Stimulated activated CD4-positive, alpha-beta T cell treated with anti-CD3 and anti-CD28 coated beads, Interleukin-15, amount 100 ng/mL, for 1 hour (primary cell): ENCODE measurements around the gene ZDHHC14.

Experiments used
- DNase-seq, 2 donors: peaks; one replicate each; pipeline ENCODE4 v3.0.0-alpha.2; 2020; ENCODE audit warnings: low read depth in 1 of 2, low spot score in 1 of 2

The ZDHHC14 gene

GRCh38 chr6:157516319-157517026 is 135.5 kb downstream of the ZDHHC14 start:
- DNase-seq = no peak

GRCh38 chr6:157517601-157518359 is 136.8 kb downstream of the ZDHHC14 start:
- no peak for DNase-seq

GRCh38 chr6:157518397-157519250 is 137.6 kb downstream of the ZDHHC14 start:
- DNase-seq = no peak

- no peak for DNase-seq
Observed at GRCh38 chr6:157519255-157520116, 138.5 kb downstream of the ZDHHC14 start.

GRCh38 chr6:157520117-157520406 is 139.1 kb downstream of the ZDHHC14 start:
- DNase-seq = no peak

- DNase-seq = no peak
Observed at GRCh38 chr6:157520596-157521361, 139.8 kb downstream of the ZDHHC14 start.

DNA sequence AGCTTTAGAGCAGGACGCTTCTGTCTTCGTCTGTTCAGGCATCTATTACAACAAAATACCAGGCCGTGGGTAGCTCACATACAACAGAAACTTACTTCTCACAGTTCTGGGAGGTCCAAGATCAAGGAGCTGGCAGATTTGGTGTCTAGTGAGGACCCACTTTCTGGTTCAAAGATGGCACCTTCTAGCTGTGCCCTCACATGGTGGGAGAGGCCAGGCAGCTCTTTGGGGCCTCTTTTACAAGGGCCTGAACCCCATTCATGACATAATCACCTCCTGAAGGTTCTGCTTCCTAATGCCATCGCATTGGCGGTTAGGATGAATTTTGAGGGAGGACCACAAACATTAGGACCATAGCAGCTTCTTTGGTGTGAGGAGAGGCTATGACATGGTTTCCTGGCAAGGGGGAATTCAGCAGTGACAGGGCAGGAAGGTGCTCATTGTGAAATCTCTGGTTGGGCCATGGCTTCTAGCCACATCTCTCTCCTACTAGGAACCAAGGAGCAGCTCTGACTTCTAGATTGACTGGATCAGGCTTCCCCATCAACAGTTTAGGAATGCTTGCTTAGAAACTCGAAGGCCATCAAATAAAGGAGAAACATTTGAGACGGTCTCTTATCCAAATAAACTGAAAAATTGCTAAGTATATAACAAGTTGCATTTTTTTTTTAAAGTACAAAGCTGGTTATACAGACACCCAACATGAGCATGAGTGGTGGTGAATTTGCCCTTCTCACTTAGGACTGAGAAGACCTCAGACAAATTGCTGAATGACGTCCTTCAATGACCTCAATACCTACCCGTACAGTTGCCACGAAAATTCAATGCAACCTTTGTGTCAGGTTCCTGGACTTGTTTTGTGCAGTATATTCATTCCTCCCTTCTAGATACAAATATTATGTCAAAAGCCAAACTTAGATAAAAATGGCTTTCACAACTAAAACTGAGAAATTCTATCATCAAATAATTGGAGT is 140.7 kb downstream of the ZDHHC14 start:
- no peak for DNase-seq

DNA sequence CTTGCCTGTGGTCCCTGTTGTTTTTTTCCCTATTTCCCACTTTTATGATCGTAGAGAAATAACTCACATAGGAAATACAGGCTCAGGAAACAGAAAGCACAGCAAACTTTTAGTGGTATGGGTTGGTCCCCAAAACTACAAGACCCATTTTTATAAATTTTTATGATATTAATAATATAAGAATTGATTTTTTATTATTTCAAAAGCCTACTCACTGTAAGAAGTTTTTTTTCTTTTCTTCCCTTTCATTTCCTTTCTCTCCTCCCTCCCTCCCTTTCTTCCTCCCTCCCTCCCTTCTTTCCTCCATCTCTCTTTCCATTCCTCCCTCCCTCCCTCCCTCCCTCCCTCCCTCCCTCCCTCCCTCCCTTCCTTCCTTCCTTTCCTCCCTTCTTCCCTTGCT is 141.5 kb downstream of the ZDHHC14 start:
- no peak for DNase-seq

GRCh38 chr6:157524735-157525134 is 143.7 kb downstream of the ZDHHC14 start:
- no peak for DNase-seq

- no peak for DNase-seq
Observed at GRCh38 chr6:157525292-157525889, 144.4 kb downstream of the ZDHHC14 start.

DNA sequence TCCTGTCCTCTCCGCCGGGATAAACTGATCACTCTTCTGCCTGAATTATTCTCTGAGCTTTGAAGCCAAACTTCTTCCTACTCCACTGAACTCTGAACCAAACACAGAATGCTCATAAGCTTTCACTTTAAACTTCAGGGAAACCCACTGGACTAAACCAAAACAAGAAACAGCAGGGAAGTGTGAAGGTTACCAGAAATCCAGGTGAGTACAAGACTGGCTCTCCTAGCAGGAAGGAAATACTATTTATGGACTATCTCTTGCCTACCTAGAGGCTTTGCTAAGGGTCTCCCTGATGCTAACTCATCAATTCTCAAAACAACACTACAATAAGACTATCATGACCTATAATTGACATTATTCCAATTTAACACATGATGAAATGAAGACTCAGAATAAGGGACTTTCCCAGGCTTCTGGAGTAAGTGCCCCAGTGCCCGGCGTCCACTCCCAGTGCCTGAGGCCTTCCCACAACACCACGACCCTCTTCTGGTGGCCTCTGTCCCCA is 145.0 kb downstream of the ZDHHC14 start:
- no peak for DNase-seq

GRCh38 chr6:157527471-157527907 is 146.5 kb downstream of the ZDHHC14 start:
- DNase-seq = no peak

- DNase-seq = no peak
Observed at GRCh38 chr6:157528931-157529653, 148.1 kb downstream of the ZDHHC14 start.

- DNase-seq = no peak
Observed at GRCh38 chr6:157529654-157530039, 148.7 kb downstream of the ZDHHC14 start.

DNA sequence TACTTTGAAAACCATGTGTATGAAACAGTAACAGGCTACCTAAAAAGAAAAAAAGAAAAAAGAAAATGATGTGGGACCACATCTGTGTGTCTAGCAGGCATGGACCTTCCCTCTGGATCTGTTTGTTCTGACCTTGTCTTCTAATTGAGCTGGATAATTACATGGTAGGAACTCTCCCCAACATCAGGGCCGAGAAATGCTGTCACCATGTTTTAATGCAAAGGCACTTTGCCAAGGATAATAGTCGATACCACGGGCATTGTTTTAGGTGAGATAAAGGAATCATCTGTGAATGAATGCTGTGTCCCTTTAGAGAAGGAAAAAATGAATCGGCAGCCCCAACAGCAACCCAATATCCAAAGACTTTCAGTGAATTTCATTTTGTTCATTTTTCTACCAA is 149.1 kb downstream of the ZDHHC14 start:
- DNase-seq = no peak

- DNase-seq = no peak
Observed at GRCh38 chr6:157530724-157531168, 149.8 kb downstream of the ZDHHC14 start.

- DNase-seq = no peak
Observed at GRCh38 chr6:157531169-157531985, 150.4 kb downstream of the ZDHHC14 start.
